Breast epithelium (tissue), 3 donors: ENCODE measurements around the gene DLX4.

Experiments used
- CTCF ChIP-seq, 3 donors: fragments of 450-650 bp; IDR thresholded peaks; one replicate each; pipeline ENCODE4 v1.5.1; 2016 to 2017; ENCODE audit warnings: antibody characterized with exemption in 3 of 3, mild to moderate bottlenecking in 3 of 3, moderate library complexity in 3 of 3
- POLR2A ChIP-seq: fragments of 450-650 bp; IDR thresholded peaks from one replicate; pipeline ENCODE4 v1.6.1; 2016; ENCODE audit warnings: antibody characterized with exemption, mild to moderate bottlenecking, moderate library complexity
- POLR2AphosphoS5 ChIP-seq, 3 donors: sonication (generic); formaldehyde crosslinking; IDR thresholded peaks; one replicate each; pipeline ENCODE4 v1.6.1; 2017; ENCODE audit warnings: antibody characterized with exemption in 3 of 3

DNA sequence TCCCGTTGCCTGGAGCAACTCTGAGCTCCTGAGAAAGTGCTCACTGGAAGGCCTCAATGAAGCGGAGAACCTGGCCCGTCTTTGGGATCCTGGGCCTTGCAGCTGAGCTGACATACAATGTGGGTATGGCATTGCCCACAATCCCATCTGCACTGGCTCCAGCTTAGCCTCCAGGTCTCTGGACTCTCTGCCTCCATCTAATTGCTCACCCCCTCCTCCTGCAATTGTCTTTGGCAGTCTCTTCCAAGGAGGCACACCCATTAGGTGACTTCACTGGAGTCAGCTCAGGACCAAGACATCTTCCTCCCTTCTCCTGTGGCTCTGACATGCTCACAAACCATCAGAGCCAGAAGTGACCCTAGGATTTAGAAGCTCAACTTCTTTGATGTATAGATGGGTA lies 1.5 kb downstream of the DLX4 start:
- TF ChIP-seq POLR2A: no peak
- no peak for TF ChIP-seq CTCF (IDR thresholded peaks at IDR 0.05)
- TF ChIP-seq POLR2AphosphoS5 (IDR thresholded peaks at IDR 0.05): no peak
